ENCODE measurements around the gene PIP5K1B. TPM values are rescaled to one million over a fixed set of nuclear protein-coding genes. Genes with fewer than 3 reads are reported as not detected.

Gene PIP5K1B
- total RNA-seq, 1 experiment from 2014 or later, result 0.20 TPM

- no peak overlapping the region for H3K9ac ChIP-seq (ENCODE audit: low read length)
- RAD21 ChIA-PET (ENCODE audit: low non-redundant PET in 1 of 2, low total read pairs in 2 of 2, uncharacterized antibody in 2 of 2, unreplicated experiment in 2 of 2), result no interaction called here
Observed at GRCh38 chr9:68778635-68779034, 73.6 kb downstream of the PIP5K1B start.

More at GRCh38 chr9:68778635-68779034, 73.6 kb downstream of the PIP5K1B start:
- H4K20me1 ChIP-seq (ENCODE audit: insufficient read depth), result no peaks in the 10 kb centered on the region
- peaks cover 12% of the 10 kb centered on the region; the same call in 1 of the 2 replicates for H3K79me2 ChIP-seq (ENCODE audit: insufficient read depth, low read length)
- CTCF ChIA-PET, result no interaction called here
- POLR2A ChIA-PET, result no interaction called here
- H3K27ac ChIP-seq (ENCODE audit: low read depth, low read length), result no peak overlapping the region
- intact Hi-C loops (cut with micrococcal nuclease), result no loop called here
- no peaks in the 10 kb centered on the region for H3K36me3 ChIP-seq (ENCODE audit: control insufficient read depth in 1 of 2, insufficient read depth in 2 of 2, low read length in 2 of 2)
- no peaks in the 10 kb centered on the region for H3K9me2 ChIP-seq (ENCODE audit: insufficient read depth)
- no peak for TF ChIP-seq EGR1 (IDR thresholded peaks at IDR 0.05; ENCODE audit: low read depth)
- no peak for TF ChIP-seq REST (IDR thresholded peaks at IDR 0.05; ENCODE audit: low read depth)
- TF ChIP-seq TCF7L2 (IDR thresholded peaks at IDR 0.05; ENCODE audit: borderline replicate concordance, extremely low read depth, insufficient read depth, insufficient read length), result no peak
- no peak for TF ChIP-seq POLR2A (IDR thresholded peaks at IDR 0.05; ENCODE audit: borderline replicate concordance, extremely low read depth, insufficient read depth, insufficient read length)
- no peak for TF ChIP-seq SRF (IDR thresholded peaks at IDR 0.05; ENCODE audit: low read depth)
- TF ChIP-seq RAD21 (IDR thresholded peaks at IDR 0.05; ENCODE audit: low read depth), result no peak
- no peak for TF ChIP-seq ELF1 (IDR thresholded peaks at IDR 0.05; ENCODE audit: borderline replicate concordance, low read depth)
- no peak for TF ChIP-seq SIN3A (IDR thresholded peaks at IDR 0.05; ENCODE audit: low read depth)
- no peak for TF ChIP-seq YY1 (IDR thresholded peaks at IDR 0.05; ENCODE audit: extremely low read depth, insufficient replicate concordance, low read depth, low read length)
- TF ChIP-seq JUND (IDR thresholded peaks at IDR 0.05), result no peak
- no peak for TF ChIP-seq MAX (IDR thresholded peaks at IDR 0.05)
- no peak for TF ChIP-seq CTCF (IDR thresholded peaks at IDR 0.05 in 2 of 3, conservative IDR thresholded peaks at IDR 0.05 in 1 of 3; ENCODE audit: borderline replicate concordance in 1 of 3, insufficient read depth in 1 of 3, low read depth in 2 of 3, low read length in 2 of 3)
- no peak for TF ChIP-seq ZFX (IDR thresholded peaks at IDR 0.05)
- no peak for TF ChIP-seq CBX3 (IDR thresholded peaks at IDR 0.05; ENCODE audit: low read depth)
- no peak for TF ChIP-seq ZNF274 (IDR thresholded peaks at IDR 0.05; ENCODE audit: low read depth, low read length)
- no peak for TF ChIP-seq ZBTB33 (IDR thresholded peaks at IDR 0.05; ENCODE audit: extremely low read depth, insufficient replicate concordance, low read length)
- no peak for TF ChIP-seq EZH2 (IDR thresholded peaks at IDR 0.05)
- TF ChIP-seq CEBPB (IDR thresholded peaks at IDR 0.05; ENCODE audit: low read depth), result no peak
- TF ChIP-seq SP1 (IDR thresholded peaks at IDR 0.05; ENCODE audit: low read depth), result no peak
- no peak for TF ChIP-seq EZH2phosphoT487 (IDR thresholded peaks at IDR 0.05; ENCODE audit: borderline replicate concordance)
- peaks cover 0 to 13% of the 10 kb centered on the region in 2 experiments; a peak in 3 of 4 replicates for H3K4me1 ChIP-seq (ENCODE audit: control insufficient read depth in 1 of 2, insufficient read depth in 2 of 2, low read length in 2 of 2)
- peak overlapping the region; percentile 98 for H3K4me2 ChIP-seq (ENCODE audit: low read length)
- DNase-seq (ENCODE audit: low read depth, low spot score) (no peak), ATAC-seq (no peak)
- H3K27me3 ChIP-seq (ENCODE audit: insufficient read depth, low read length), result peaks cover 20% of the 10 kb centered on the region
- BruUV-seq (replicated peaks), result no TSS peak
- H3K4me3 ChIP-seq (replicated peaks in 1 of 2; ENCODE audit: low read depth in 1 of 2, low read length in 2 of 2), result no peak overlapping the region
- no peak overlapping the region for H2AFZ ChIP-seq (ENCODE audit: low read depth, low read length, poor library complexity, severe bottlenecking)
- H3K9me3 ChIP-seq (ENCODE audit: control insufficient read depth in 1 of 2, insufficient read depth in 1 of 2, low read depth in 1 of 2, low read length in 2 of 2), result no peaks in the 10 kb centered on the region

Measured in HCT116 (cell line).